Measurements from ENCODE around the gene SPATA33.

Gene SPATA33

GRCh38 chr16:89617036-89617435 is 40.6 kb upstream of the SPATA33 start:
- H3K9me3 ChIP-seq: no peaks in the 10 kb centered on the region
- no peak overlapping the region for H3K4me3 ChIP-seq
- no peak for TF ChIP-seq CTCF (IDR thresholded peaks at IDR 0.05)
- intact Hi-C loops (cut with DNase I; ENCODE audit: low total_unique reads): no loop called here
- no peaks in the 10 kb centered on the region for H3K36me3 ChIP-seq
- peaks cover 0 to 75% of the 10 kb centered on the region in 2 donors for H3K27me3 ChIP-seq
- no peak overlapping the region for H3K27ac ChIP-seq
- no peaks in the 10 kb centered on the region for H3K4me1 ChIP-seq
- DNase-seq: no peak

GRCh38 chr16:89618109-89618998 is 39.3 kb upstream of the SPATA33 start:
- H3K4me3 ChIP-seq: no peak overlapping the region
- intact Hi-C loops (cut with DNase I; ENCODE audit: low total_unique reads): no loop called here
- H3K4me1 ChIP-seq: no peaks in the 10 kb centered on the region
- no peak for TF ChIP-seq CTCF (IDR thresholded peaks at IDR 0.05)
- no peaks in the 10 kb centered on the region for H3K9me3 ChIP-seq
- DNase-seq: no peak
- no peaks in the 10 kb centered on the region for H3K36me3 ChIP-seq
- no peak overlapping the region for H3K27ac ChIP-seq
- H3K27me3 ChIP-seq: peaks cover 0 to 74% of the 10 kb centered on the region in 2 donors

GRCh38 chr16:89619840-89620239 is 37.8 kb upstream of the SPATA33 start:
- intact Hi-C loops (cut with DNase I; ENCODE audit: low total_unique reads): no loop called here
- no peak overlapping the region for H3K27ac ChIP-seq
- H3K27me3 ChIP-seq: peaks cover 0 to 62% of the 10 kb centered on the region in 2 donors
- no peaks in the 10 kb centered on the region for H3K4me1 ChIP-seq
- H3K9me3 ChIP-seq: no peaks in the 10 kb centered on the region
- no peak overlapping the region for H3K4me3 ChIP-seq
- no peaks in the 10 kb centered on the region for H3K36me3 ChIP-seq
- no peak for TF ChIP-seq CTCF (IDR thresholded peaks at IDR 0.05)
- DNase-seq: no peak

GRCh38 chr16:89620406-89620841 is 37.2 kb upstream of the SPATA33 start:
- H3K9me3 ChIP-seq: no peaks in the 10 kb centered on the region
- TF ChIP-seq CTCF (IDR thresholded peaks at IDR 0.05): no peak
- no peak for DNase-seq
- intact Hi-C loops (cut with DNase I; ENCODE audit: low total_unique reads): no loop called here
- H3K36me3 ChIP-seq: no peaks in the 10 kb centered on the region
- H3K4me3 ChIP-seq: no peak overlapping the region
- no peaks in the 10 kb centered on the region for H3K4me1 ChIP-seq
- H3K27ac ChIP-seq: no peak overlapping the region
- peaks cover 0 to 62% of the 10 kb centered on the region in 2 donors for H3K27me3 ChIP-seq

GRCh38 chr16:89621136-89621697 is 36.4 kb upstream of the SPATA33 start:
- no peak overlapping the region for H3K4me3 ChIP-seq
- H3K27me3 ChIP-seq: peaks cover 0 to 63% of the 10 kb centered on the region in 2 donors
- no peaks in the 10 kb centered on the region for H3K4me1 ChIP-seq
- TF ChIP-seq CTCF (IDR thresholded peaks at IDR 0.05): no peak
- intact Hi-C loops (cut with DNase I; ENCODE audit: low total_unique reads): no loop called here
- no peaks in the 10 kb centered on the region for H3K9me3 ChIP-seq
- H3K27ac ChIP-seq: no peak overlapping the region
- no peaks in the 10 kb centered on the region for H3K36me3 ChIP-seq
- DNase-seq: no peak

All from tibial artery (tissue), 4 donors.